ENCODE results near the gene ZNF274. TPM values are rescaled to one million over a fixed set of nuclear protein-coding genes. Genes with fewer than 3 reads are reported as not detected.

ZNF274 gene
- total and polyA plus RNA-seq, 2 donors from 2014 or later, result 10.9 to 42.4 TPM

- FAIRE-seq, result no peak
- Histone ChIP-seq H3K4me1 (ENCODE audit: control insufficient read depth in 2 of 3, insufficient read depth in 2 of 3, low read depth in 1 of 3, low read length in 3 of 3) (no peaks in the 10 kb centered on the region), H3K9me3 (ENCODE audit: control insufficient read depth in 2 of 3, insufficient read depth in 1 of 3, low read length in 3 of 3) (peaks cover 26 to 95% (median 68%) of the 10 kb centered on the region in 3 donors), H3K36me3 (ENCODE audit: control insufficient read depth in 2 of 3, insufficient read depth in 3 of 3, low read length in 3 of 3) (peaks cover 27 to 61% (median 34%) of the 10 kb centered on the region in 3 donors), H3K27me3 (ENCODE audit: control insufficient read depth, insufficient read depth, low read length) (no peaks in the 10 kb centered on the region), H3K27ac (ENCODE audit: low read depth in 2 of 2, low read length in 2 of 2) (no peak overlapping the region), H3K4me3 (ENCODE audit: low read length in 3 of 3) (peak overlapping the region in 2 of 3 donors; percentile 32 to 35), H3K9ac (ENCODE audit: low read length in 3 of 3) (no peak overlapping the region)
- intact Hi-C loops (cut with DNase I), result no loop called here
- DNase-seq, result no peak
- no peak for TF ChIP-seq CTCF (IDR thresholded peaks at IDR 0.05; ENCODE audit: borderline replicate concordance, extremely low read depth, insufficient read depth)
These were observed 78.7 kb downstream of the ZNF274 start for GRCh38 chr19:58261600-58261967.

- no peak for FAIRE-seq
- no peak for DNase-seq
- no peaks in the 10 kb centered on the region for H3K4me1 ChIP-seq (ENCODE audit: control insufficient read depth in 2 of 3, insufficient read depth in 2 of 3, low read depth in 1 of 3, low read length in 3 of 3)
- intact Hi-C loops (cut with DNase I), result no loop called here
- H3K27me3 ChIP-seq (ENCODE audit: control insufficient read depth, insufficient read depth, low read length), result no peaks in the 10 kb centered on the region
- no peak overlapping the region for H3K27ac ChIP-seq (ENCODE audit: low read depth in 2 of 2, low read length in 2 of 2)
- H3K4me3 ChIP-seq (ENCODE audit: low read length in 3 of 3), result peak overlapping the region in 2 of 3 donors; percentile 32 to 35
- no peak for TF ChIP-seq CTCF (IDR thresholded peaks at IDR 0.05; ENCODE audit: borderline replicate concordance, extremely low read depth, insufficient read depth)
- peaks cover 26 to 93% (median 70%) of the 10 kb centered on the region in 3 donors for H3K9me3 ChIP-seq (ENCODE audit: control insufficient read depth in 2 of 3, insufficient read depth in 1 of 3, low read length in 3 of 3)
- no peak overlapping the region for H3K9ac ChIP-seq (ENCODE audit: low read length in 3 of 3)
- peaks cover 27 to 58% (median 32%) of the 10 kb centered on the region in 3 donors for H3K36me3 ChIP-seq (ENCODE audit: control insufficient read depth in 2 of 3, insufficient read depth in 3 of 3, low read length in 3 of 3)
These were observed 79.4 kb downstream of the ZNF274 start for GRCh38 chr19:58261968-58262921.

GRCh38 chr19:58262922-58263296 is 80.0 kb downstream of the ZNF274 start:
- Histone ChIP-seq H3K36me3 (ENCODE audit: control insufficient read depth in 2 of 3, insufficient read depth in 3 of 3, low read length in 3 of 3) (peaks cover 25 to 52% (median 30%) of the 10 kb centered on the region in 3 donors), H3K9ac (ENCODE audit: low read length in 3 of 3) (no peak overlapping the region)
- FAIRE-seq, result no peak

More at GRCh38 chr19:58262922-58263296, 80.0 kb downstream of the ZNF274 start:
- Histone ChIP-seq H3K4me3 (ENCODE audit: low read length in 3 of 3) (peak overlapping the region in 2 of 3 donors; percentile 18 to 35), H3K27ac (ENCODE audit: low read depth in 2 of 2, low read length in 2 of 2) (no peak overlapping the region), H3K4me1 (ENCODE audit: control insufficient read depth in 2 of 3, insufficient read depth in 2 of 3, low read depth in 1 of 3, low read length in 3 of 3) (no peaks in the 10 kb centered on the region), H3K27me3 (ENCODE audit: control insufficient read depth, insufficient read depth, low read length) (no peaks in the 10 kb centered on the region), H3K9me3 (ENCODE audit: control insufficient read depth in 2 of 3, insufficient read depth in 1 of 3, low read length in 3 of 3) (peaks cover 24 to 86% (median 64%) of the 10 kb centered on the region in 3 donors)
- intact Hi-C loops (cut with DNase I), result no loop called here
- TF ChIP-seq CTCF (IDR thresholded peaks at IDR 0.05; ENCODE audit: borderline replicate concordance, extremely low read depth, insufficient read depth), result no peak
- no peak for DNase-seq

Other genes starting within 250 kb of the ZNF274 start
- 17.6 TPM for gene ZNF418, start 247.7 kb upstream of the ZNF274 start, total RNA-seq
- gene ZNF418, start 247.7 kb upstream of the ZNF274 start, polyA plus RNA-seq (ENCODE audit: insufficient read depth, low read depth, low replicate concordance), result 8.2 TPM
- gene ZNF256, start 235.4 kb upstream of the ZNF274 start, total RNA-seq, result 9.3 TPM
- 3.7 TPM for gene ZNF256, start 235.4 kb upstream of the ZNF274 start, polyA plus RNA-seq (ENCODE audit: insufficient read depth, low read depth, low replicate concordance)
- gene C19orf18, start 208.5 kb upstream of the ZNF274 start, total RNA-seq, result 0.85 TPM
- gene C19orf18, start 208.5 kb upstream of the ZNF274 start, polyA plus RNA-seq (ENCODE audit: insufficient read depth, low read depth, low replicate concordance), result 1.7 TPM
- 23.0 TPM for gene ZNF606, start 180.2 kb upstream of the ZNF274 start, total RNA-seq
- 7.2 TPM for gene ZNF606, start 180.2 kb upstream of the ZNF274 start, polyA plus RNA-seq (ENCODE audit: insufficient read depth, low read depth, low replicate concordance)
- 0.98 TPM for gene ZSCAN1, start 149.0 kb upstream of the ZNF274 start, total RNA-seq
- gene ZSCAN1, start 149.0 kb upstream of the ZNF274 start, polyA plus RNA-seq (ENCODE audit: insufficient read depth, low read depth, low replicate concordance), result 2.8 TPM
- gene ZNF135, start 123.8 kb upstream of the ZNF274 start, total RNA-seq, result 9.7 TPM
- 5.6 TPM for gene ZNF135, start 123.8 kb upstream of the ZNF274 start, polyA plus RNA-seq (ENCODE audit: insufficient read depth, low read depth, low replicate concordance)
- gene ZSCAN18, start 84.8 kb upstream of the ZNF274 start, total RNA-seq, result 103 TPM
- gene ZSCAN18, start 84.8 kb upstream of the ZNF274 start, polyA plus RNA-seq (ENCODE audit: insufficient read depth, low read depth, low replicate concordance), result 73.2 TPM
- 12.5 TPM for gene ZNF329, start 32.3 kb upstream of the ZNF274 start, total RNA-seq
- 8.4 TPM for gene ZNF329, start 32.3 kb upstream of the ZNF274 start, polyA plus RNA-seq (ENCODE audit: insufficient read depth, low read depth, low replicate concordance)
- gene ZNF544, start 45.9 kb downstream of the ZNF274 start, total RNA-seq, result 39.3 TPM
- 19.4 TPM for gene ZNF544, start 45.9 kb downstream of the ZNF274 start, polyA plus RNA-seq (ENCODE audit: insufficient read depth, low read depth, low replicate concordance)
- gene ZNF8, start 95.9 kb downstream of the ZNF274 start, total RNA-seq, result 9.0 TPM
- 1.3 TPM for gene ZNF8, start 95.9 kb downstream of the ZNF274 start, polyA plus RNA-seq (ENCODE audit: insufficient read depth, low read depth, low replicate concordance)
- gene ERVK3-1, start 122.3 kb downstream of the ZNF274 start, total RNA-seq, result 35.4 TPM
- 41.6 TPM for gene ERVK3-1, start 122.3 kb downstream of the ZNF274 start, polyA plus RNA-seq (ENCODE audit: insufficient read depth, low read depth, low replicate concordance)
- gene ZSCAN22, start 143.9 kb downstream of the ZNF274 start, total RNA-seq, result 3.3 TPM
- gene ZSCAN22, start 143.9 kb downstream of the ZNF274 start, polyA plus RNA-seq (ENCODE audit: insufficient read depth, low read depth, low replicate concordance), result 1.1 TPM
- 10.9 TPM for gene A1BG, start 170.4 kb downstream of the ZNF274 start, total RNA-seq
- 19.0 TPM for gene A1BG, start 170.4 kb downstream of the ZNF274 start, polyA plus RNA-seq (ENCODE audit: insufficient read depth, low read depth, low replicate concordance)
- gene ZNF497, start 179.7 kb downstream of the ZNF274 start, total RNA-seq, result 5.0 TPM
- 1.7 TPM for gene ZNF497, start 179.7 kb downstream of the ZNF274 start, polyA plus RNA-seq (ENCODE audit: insufficient read depth, low read depth, low replicate concordance)
- 5.0 TPM for gene ZNF837, start 198.0 kb downstream of the ZNF274 start, total RNA-seq
- 3.6 TPM for gene ZNF837, start 198.0 kb downstream of the ZNF274 start, polyA plus RNA-seq (ENCODE audit: insufficient read depth, low read depth, low replicate concordance)
- 802 TPM for gene RPS5, start 204.2 kb downstream of the ZNF274 start, total RNA-seq
- 929 TPM for gene RPS5, start 204.2 kb downstream of the ZNF274 start, polyA plus RNA-seq (ENCODE audit: insufficient read depth, low read depth, low replicate concordance)
- gene RNF225, start 212.6 kb downstream of the ZNF274 start, total RNA-seq, result 0.25 TPM
- not detected for gene RNF225, start 212.6 kb downstream of the ZNF274 start, polyA plus RNA-seq (ENCODE audit: insufficient read depth, low read depth, low replicate concordance)
- 13.0 TPM for gene ZNF584, start 225.6 kb downstream of the ZNF274 start, total RNA-seq
- 6.2 TPM for gene ZNF584, start 225.6 kb downstream of the ZNF274 start, polyA plus RNA-seq (ENCODE audit: insufficient read depth, low read depth, low replicate concordance)